Measurements from ENCODE around the gene NUTM1. TPM values are rescaled to one million over a fixed set of nuclear protein-coding genes. Genes with fewer than 3 reads are reported as not detected.

NUTM1 gene
- polyA plus RNA-seq, 1 donor (not counting 4 experiments of a cell fraction or from before 2014, with no cell fraction given), result not detected

DNA sequence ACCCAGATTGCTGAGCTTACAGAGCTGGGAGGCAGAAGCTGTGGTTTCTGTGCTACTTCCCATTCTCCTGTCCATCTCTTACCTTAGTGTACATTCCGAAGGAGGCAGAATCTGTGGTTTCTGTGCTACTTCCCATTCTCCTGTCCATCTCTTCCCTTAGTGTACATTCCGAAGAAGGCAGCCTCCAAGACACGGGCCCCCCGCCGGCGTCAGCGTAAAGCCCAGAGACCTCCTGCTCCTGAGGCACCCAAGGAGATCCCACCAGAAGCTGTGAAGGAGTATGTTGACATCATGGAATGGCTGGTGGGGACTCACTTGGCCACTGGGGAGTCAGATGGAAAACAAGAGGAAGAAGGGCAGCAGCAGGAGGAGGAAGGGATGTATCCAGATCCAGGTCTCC lies 11.2 kb downstream of the NUTM1 start:
- FAIRE-seq, result no peak
- dilution Hi-C loops (cut with MboI; ENCODE audit: extremely low pct_ligation_motif_present, low sequenced_read_pairs), result no loop called here
- Histone ChIP-seq H3K36me3 (ENCODE audit: control insufficient read depth in 2 of 2, extremely low read depth in 1 of 2, insufficient read depth in 2 of 2, low read length in 2 of 2) (peaks cover 11 to 19% of the 10 kb centered on the region in 2 experiments), H3K27ac (ENCODE audit: control insufficient read depth, insufficient read depth, low read length) (no peak overlapping the region), H3K9ac (ENCODE audit: control insufficient read depth, extremely low read depth, insufficient read depth, low read length) (no peak overlapping the region), H3K4me2 (ENCODE audit: control insufficient read depth, extremely low read depth, insufficient read depth, low read depth, low read length) (no peak overlapping the region), H3K9me3 (ENCODE audit: control insufficient read depth, low read depth, low read length) (no peaks in the 10 kb centered on the region), H3K4me3 (ENCODE audit: control insufficient read depth in 2 of 3, extremely low read depth in 1 of 3, insufficient read depth in 2 of 3, low read depth in 1 of 3, low read length in 3 of 3) (no peak overlapping the region), H3K79me2 (ENCODE audit: control insufficient read depth, insufficient read depth, low read length) (no peaks in the 10 kb centered on the region), H2AFZ (ENCODE audit: control insufficient read depth, low read length) (no peak overlapping the region), H3K9me1 (ENCODE audit: control insufficient read depth, extremely low read depth, insufficient read depth, low read length) (no peaks in the 10 kb centered on the region), H3K27me3 (ENCODE audit: control insufficient read depth, extremely low read depth, insufficient read depth, low read length) (no peaks in the 10 kb centered on the region), H4K20me1 (ENCODE audit: control insufficient read depth, extremely low read depth, insufficient read depth, low read length) (no peaks in the 10 kb centered on the region), H3K4me1 (ENCODE audit: control insufficient read depth, extremely low read depth, insufficient read depth, low read length) (no peaks in the 10 kb centered on the region)
- no peak for TF ChIP-seq CTCF (optimal IDR thresholded peaks at IDR 0.05 in 1 of 3, IDR thresholded peaks at IDR 0.05 in 1 of 3, conservative IDR thresholded peaks at IDR 0.05 in 1 of 3; ENCODE audit: extremely low read depth in 1 of 3, insufficient read depth in 2 of 3, low read length in 3 of 3)
- no peak for TF ChIP-seq EZH2 (IDR thresholded peaks at IDR 0.05; ENCODE audit: low read length)
- no peak for DNase-seq (ENCODE audit: low read depth, low spot score)

DNA sequence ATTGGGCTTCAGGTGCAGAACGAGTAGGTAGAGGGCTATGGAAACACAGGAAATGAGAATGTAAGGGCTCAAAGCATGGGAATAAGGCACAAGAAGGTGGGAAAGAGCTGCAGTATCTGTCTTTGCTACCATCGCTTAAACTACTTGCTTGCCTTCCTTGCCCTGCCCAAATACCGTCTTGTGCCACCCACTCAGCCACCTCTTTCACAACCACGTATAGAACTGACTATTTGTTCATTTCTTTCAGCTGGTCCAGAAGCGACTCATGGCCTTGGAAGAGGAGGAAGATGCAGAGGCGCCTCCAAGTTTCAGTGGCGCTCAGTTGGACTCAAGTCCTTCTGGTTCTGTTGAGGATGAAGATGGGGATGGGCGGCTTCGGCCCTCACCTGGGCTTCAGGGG lies 12.1 kb downstream of the NUTM1 start:
- Histone ChIP-seq H3K79me2 (ENCODE audit: control insufficient read depth, insufficient read depth, low read length) (no peaks in the 10 kb centered on the region), H4K20me1 (ENCODE audit: control insufficient read depth, extremely low read depth, insufficient read depth, low read length) (no peaks in the 10 kb centered on the region), H3K27ac (ENCODE audit: control insufficient read depth, insufficient read depth, low read length) (no peak overlapping the region), H3K9ac (ENCODE audit: control insufficient read depth, extremely low read depth, insufficient read depth, low read length) (no peak overlapping the region), H3K9me1 (ENCODE audit: control insufficient read depth, extremely low read depth, insufficient read depth, low read length) (no peaks in the 10 kb centered on the region), H3K27me3 (ENCODE audit: control insufficient read depth, extremely low read depth, insufficient read depth, low read length) (no peaks in the 10 kb centered on the region), H3K9me3 (ENCODE audit: control insufficient read depth, low read depth, low read length) (no peaks in the 10 kb centered on the region), H3K4me2 (ENCODE audit: control insufficient read depth, extremely low read depth, insufficient read depth, low read depth, low read length) (no peak overlapping the region), H3K36me3 (ENCODE audit: control insufficient read depth in 2 of 2, extremely low read depth in 1 of 2, insufficient read depth in 2 of 2, low read length in 2 of 2) (peaks cover 11 to 24% of the 10 kb centered on the region in 2 experiments), H2AFZ (ENCODE audit: control insufficient read depth, low read length) (no peak overlapping the region), H3K4me3 (ENCODE audit: control insufficient read depth in 2 of 3, extremely low read depth in 1 of 3, insufficient read depth in 2 of 3, low read depth in 1 of 3, low read length in 3 of 3) (no peak overlapping the region), H3K4me1 (ENCODE audit: control insufficient read depth, extremely low read depth, insufficient read depth, low read length) (peaks cover 2% of the 10 kb centered on the region)
- FAIRE-seq (no peak), DNase-seq (ENCODE audit: low read depth, low spot score) (no peak)
- TF ChIP-seq CTCF (optimal IDR thresholded peaks at IDR 0.05 in 1 of 3, IDR thresholded peaks at IDR 0.05 in 1 of 3, conservative IDR thresholded peaks at IDR 0.05 in 1 of 3; ENCODE audit: extremely low read depth in 1 of 3, insufficient read depth in 2 of 3, low read length in 3 of 3), result no peak
- no peak for TF ChIP-seq EZH2 (IDR thresholded peaks at IDR 0.05; ENCODE audit: low read length)
- dilution Hi-C loops (cut with MboI; ENCODE audit: extremely low pct_ligation_motif_present, low sequenced_read_pairs), result no loop called here

Data from keratinocyte (primary cell).